ENCODE results near the gene ZNF485. TPM values are rescaled to one million over a fixed set of nuclear protein-coding genes. Genes with fewer than 3 reads are reported as not detected.

The ZNF485 gene
- total RNA-seq, 1 donor from 2014 or later, result 6.7 TPM

DNA sequence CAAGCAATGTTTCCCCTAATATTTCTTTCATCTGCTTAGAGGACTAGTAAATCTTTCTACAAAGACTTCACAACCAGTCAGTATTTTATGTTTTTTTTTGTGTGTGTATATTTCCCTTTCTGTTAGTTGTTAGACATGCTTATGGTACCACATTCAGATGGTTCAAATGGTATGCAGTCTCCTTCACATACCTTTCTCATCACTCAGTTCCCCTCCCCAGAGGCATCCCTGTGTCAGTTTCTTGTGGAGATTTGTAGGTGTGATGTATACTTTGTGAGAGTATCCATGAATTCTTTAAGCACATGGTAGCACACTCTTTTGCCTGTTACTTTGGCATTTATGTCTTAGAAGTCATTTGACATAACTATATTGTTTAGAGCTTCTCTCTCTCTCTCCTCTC is 4.4 kb downstream of the ZNF485 start:
- Mint-ChIP-seq H3K4me1 (peaks cover 8% of the 10 kb centered on the region), H3K9me3 (peaks cover 18% of the 10 kb centered on the region), H3K27ac (no peak overlapping the region), H3K36me3 (peaks cover 48% of the 10 kb centered on the region), H3K27me3 (ENCODE audit: low read depth) (no peaks in the 10 kb centered on the region), H3K4me3 (no peak overlapping the region)
- TF ChIP-seq, protein P1, sequence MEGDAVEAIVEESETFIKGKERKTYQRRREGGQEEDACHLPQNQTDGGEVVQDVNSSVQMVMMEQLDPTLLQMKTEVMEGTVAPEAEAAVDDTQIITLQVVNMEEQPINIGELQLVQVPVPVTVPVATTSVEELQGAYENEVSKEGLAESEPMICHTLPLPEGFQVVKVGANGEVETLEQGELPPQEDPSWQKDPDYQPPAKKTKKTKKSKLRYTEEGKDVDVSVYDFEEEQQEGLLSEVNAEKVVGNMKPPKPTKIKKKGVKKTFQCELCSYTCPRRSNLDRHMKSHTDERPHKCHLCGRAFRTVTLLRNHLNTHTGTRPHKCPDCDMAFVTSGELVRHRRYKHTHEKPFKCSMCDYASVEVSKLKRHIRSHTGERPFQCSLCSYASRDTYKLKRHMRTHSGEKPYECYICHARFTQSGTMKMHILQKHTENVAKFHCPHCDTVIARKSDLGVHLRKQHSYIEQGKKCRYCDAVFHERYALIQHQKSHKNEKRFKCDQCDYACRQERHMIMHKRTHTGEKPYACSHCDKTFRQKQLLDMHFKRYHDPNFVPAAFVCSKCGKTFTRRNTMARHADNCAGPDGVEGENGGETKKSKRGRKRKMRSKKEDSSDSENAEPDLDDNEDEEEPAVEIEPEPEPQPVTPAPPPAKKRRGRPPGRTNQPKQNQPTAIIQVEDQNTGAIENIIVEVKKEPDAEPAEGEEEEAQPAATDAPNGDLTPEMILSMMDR (IDR thresholded peaks at IDR 0.05; ENCODE audit: unreplicated experiment), result no peak
- no peak for DNase-seq (ENCODE audit: low spot score in 2 of 2, unreplicated experiment in 2 of 2)

DNA sequence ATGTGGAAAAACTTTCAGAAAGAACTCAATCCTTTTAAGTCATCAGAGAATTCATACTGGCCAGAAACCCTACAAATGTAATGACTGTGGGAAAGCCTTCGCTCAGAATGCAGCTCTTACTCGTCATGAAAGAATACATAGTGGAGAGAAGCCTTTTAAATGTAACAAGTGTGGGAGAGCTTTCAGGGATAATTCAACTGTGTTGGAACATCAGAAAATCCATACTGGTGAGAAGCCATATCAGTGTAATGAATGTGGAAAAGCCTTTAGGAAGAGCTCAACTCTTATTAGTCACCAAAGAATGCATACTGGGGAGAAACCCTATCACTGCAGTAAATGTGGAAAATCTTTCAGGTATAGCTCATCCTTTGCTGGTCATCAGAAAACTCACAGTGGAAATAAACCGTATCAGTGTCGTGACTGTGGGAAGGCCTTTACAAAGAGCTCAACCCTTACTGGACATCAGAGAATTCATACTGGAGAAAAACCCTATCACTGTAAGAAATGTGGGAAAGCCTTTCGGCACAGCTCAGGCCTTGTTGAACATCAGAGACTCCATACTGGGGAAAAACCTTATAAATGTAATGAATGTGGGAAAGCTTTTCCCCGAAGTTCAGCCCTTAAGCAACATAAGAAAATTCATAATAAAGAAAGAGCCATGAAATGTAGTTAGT is 10.6 kb downstream of the ZNF485 start:
- DNase-seq (ENCODE audit: low spot score in 2 of 2, unreplicated experiment in 2 of 2), result no peak
- H3K9me3 Mint-ChIP-seq, result peaks cover 56% of the 10 kb centered on the region
- H3K4me1 Mint-ChIP-seq, result no peaks in the 10 kb centered on the region
- TF ChIP-seq, protein P1 (IDR thresholded peaks at IDR 0.05; ENCODE audit: unreplicated experiment), result no peak
- peaks cover 57% of the 10 kb centered on the region for H3K36me3 Mint-ChIP-seq
- no peak overlapping the region for H3K27ac Mint-ChIP-seq
- H3K27me3 Mint-ChIP-seq (ENCODE audit: low read depth), result no peaks in the 10 kb centered on the region
- H3K4me3 Mint-ChIP-seq, result no peak overlapping the region

DNA sequence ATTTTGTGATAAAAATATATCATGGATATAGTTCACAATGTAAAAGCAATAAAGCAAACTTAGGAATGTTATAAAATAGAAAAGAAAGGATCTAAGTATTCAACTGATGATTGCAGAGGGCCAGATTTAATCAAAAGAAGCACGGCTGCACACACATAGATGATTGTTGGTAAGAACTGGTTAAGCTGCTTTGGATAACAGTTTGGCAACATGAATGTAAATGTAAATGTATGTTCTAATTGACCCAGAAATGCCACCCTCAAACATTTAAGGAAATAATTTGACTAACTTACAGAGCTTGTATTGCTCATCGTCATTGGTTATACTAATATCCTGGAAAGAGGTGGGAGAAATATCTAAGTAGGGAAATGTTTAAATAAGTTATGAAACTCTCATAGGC is 13.1 kb downstream of the ZNF485 start:
- Mint-ChIP-seq H3K9me3 (peaks cover 65% of the 10 kb centered on the region), H3K27ac (no peak overlapping the region), H3K4me3 (no peak overlapping the region)

DNA sequence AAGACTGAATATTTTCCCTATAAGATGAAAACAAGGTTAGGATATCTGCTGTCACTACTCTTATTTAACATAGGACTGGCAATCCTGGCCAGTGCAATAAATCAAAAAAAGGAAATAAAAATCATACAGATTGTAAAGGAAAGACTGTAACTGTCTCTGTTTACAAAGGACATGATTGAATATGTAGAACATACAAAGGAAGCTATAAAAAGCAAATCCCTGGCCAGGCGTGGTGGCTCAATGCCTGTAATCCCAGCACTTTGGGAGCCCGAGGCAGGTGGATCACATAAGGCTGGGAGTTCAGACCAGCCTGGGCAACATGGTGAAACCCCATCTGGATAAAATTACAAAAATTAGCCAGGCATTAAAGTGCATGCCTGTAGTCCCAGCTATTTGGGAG is 15.8 kb downstream of the ZNF485 start:
- TF ChIP-seq, protein P1 (IDR thresholded peaks at IDR 0.05; ENCODE audit: unreplicated experiment), result no peak
- H3K4me3 Mint-ChIP-seq, result no peak overlapping the region
- no peaks in the 10 kb centered on the region for H3K27me3 Mint-ChIP-seq (ENCODE audit: low read depth)
- H3K9me3 Mint-ChIP-seq, result peaks cover 40% of the 10 kb centered on the region
- no peak overlapping the region for H3K27ac Mint-ChIP-seq
- H3K36me3 Mint-ChIP-seq, result peaks cover 12% of the 10 kb centered on the region
- DNase-seq (ENCODE audit: low spot score in 2 of 2, unreplicated experiment in 2 of 2), result no peak
- no peaks in the 10 kb centered on the region for H3K4me1 Mint-ChIP-seq

More for the DNA sequence above, 13.1 kb downstream of the ZNF485 start:
- no peaks in the 10 kb centered on the region for H3K27me3 Mint-ChIP-seq (ENCODE audit: low read depth)
- TF ChIP-seq, protein P1 (IDR thresholded peaks at IDR 0.05; ENCODE audit: unreplicated experiment), result no peak
- no peaks in the 10 kb centered on the region for H3K4me1 Mint-ChIP-seq
- peaks cover 36% of the 10 kb centered on the region for H3K36me3 Mint-ChIP-seq
- no peak for DNase-seq (ENCODE audit: low spot score in 2 of 2, unreplicated experiment in 2 of 2)

DNA sequence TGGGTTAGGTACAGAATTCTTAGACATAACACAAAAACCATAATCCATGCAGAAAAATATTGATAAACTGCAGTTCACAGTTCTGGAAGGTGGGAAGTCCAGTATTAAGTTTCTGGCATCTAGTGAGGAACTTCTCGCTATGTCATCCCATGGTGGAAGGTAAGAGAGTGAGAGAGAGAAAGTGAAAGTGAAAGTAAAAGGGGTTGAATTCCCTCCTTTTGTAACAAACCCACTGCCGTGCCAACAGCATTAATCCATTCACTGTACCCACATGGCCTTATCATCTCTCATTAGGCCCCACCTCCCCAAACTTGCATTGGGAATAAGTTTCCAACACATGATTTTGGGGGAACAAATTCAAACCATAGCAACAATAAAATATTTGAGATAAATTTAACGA is 17.1 kb downstream of the ZNF485 start:
- Mint-ChIP-seq H3K36me3 (peaks cover 8% of the 10 kb centered on the region), H3K27ac (no peak overlapping the region), H3K4me1 (no peaks in the 10 kb centered on the region), H3K9me3 (peaks cover 36% of the 10 kb centered on the region), H3K4me3 (no peak overlapping the region), H3K27me3 (ENCODE audit: low read depth) (no peaks in the 10 kb centered on the region)
- DNase-seq (ENCODE audit: low spot score in 2 of 2, unreplicated experiment in 2 of 2), result no peak
- TF ChIP-seq, protein P1 (IDR thresholded peaks at IDR 0.05; ENCODE audit: unreplicated experiment), result no peak

Data from mesothelial cell of epicardium (in vitro differentiated cells).